GM18519 (cell line): ENCODE data around the gene DYNAP.

Experiments
- ATAC-seq: cut with Tn5 transposase; IDR thresholded peaks from one replicate; pipeline ENCODE4 v1.9.1; 2021; ENCODE audit warnings: mild to moderate bottlenecking, moderate library complexity; ENCODE audit not compliant: unreplicated experiment, low FRiP score

Gene DYNAP

DNA sequence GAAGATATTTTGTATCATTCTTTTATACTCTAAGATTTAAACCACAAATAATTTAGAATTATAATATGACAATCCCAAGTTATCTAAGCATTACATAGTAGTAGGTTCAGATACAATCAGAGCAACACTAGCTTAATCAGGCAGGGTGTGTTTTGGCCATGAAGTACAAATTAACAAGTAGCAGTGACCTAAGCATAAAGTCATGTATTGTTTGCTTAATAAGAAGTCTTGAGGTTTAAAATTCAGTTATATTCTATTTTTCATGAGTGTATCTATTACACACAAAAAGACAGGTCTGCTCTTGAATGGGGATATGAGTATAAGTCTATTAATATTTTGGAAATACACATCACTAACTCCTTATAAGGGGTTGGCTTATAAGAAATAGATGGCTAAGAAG, 39.9 kb downstream of the DYNAP start:
- no peak for ATAC-seq

- no peak for ATAC-seq
Measured at GRCh38 chr18:54636217-54636616, 45.2 kb downstream of the DYNAP start.

DNA sequence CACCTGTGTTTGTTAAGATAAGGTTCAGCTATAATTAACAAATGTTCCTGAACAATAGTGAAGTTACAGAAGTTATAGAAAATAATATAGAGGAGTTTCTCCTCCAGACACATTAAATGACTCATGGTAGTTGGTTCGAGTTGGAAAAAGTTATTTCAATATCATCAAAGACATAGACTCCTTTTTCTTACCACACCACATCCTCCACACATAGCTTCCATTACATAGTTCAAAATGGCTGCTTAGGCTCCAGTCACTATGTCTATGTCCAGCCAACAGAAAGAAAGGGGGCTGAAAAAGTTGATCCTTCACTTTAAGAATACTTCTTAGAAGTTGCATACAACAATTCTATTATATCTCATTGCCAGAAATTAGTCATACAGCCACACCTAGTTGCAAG, 50.7 kb downstream of the DYNAP start:
- no peak for ATAC-seq

DNA sequence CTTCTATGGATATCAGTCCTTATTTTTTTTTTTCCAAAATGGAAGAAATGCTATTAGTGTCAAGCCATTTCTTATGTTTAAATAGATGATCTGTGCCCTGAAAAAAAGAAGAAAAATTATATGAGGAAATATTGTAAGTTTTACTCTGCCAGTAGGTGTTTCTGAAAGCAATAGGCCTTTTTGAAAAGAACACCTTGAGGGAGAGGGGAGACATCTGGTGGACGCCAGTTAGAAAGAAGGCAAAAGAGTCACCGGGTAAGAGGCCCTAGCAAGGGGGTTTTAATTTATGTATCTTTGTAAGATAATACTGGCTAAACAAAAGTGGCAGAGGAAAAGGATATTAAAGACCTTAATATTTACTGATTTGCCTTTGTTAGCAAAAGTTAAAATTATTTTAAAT, 56.1 kb downstream of the DYNAP start:
- no peak for ATAC-seq
